PFSK-1 (cell line): ENCODE data around the gene CAMK1D.

Experiments
- FOXP2 ChIP-seq: optimal IDR thresholded peaks from 2 replicates; pipeline ENCODE3; 2011; ENCODE audit warnings: borderline replicate concordance, control low read depth, inconsistent platforms; ENCODE audit not compliant: insufficient read depth; ENCODE audit errors: extremely low read length, extremely low read depth
- POLR2AphosphoS5 ChIP-seq: IDR thresholded peaks from 2 replicates; pipeline ENCODE4 v1.6.1; 2012; ENCODE audit warnings: low read depth, mild to moderate bottlenecking, control low read depth, low read length, moderate library complexity
- SIN3A ChIP-seq: IDR thresholded peaks from 2 replicates; pipeline ENCODE4 v1.6.1; 2012; ENCODE audit warnings: mild to moderate bottlenecking, low read length, moderate library complexity, borderline replicate concordance; ENCODE audit not compliant: insufficient read depth
- TAF1 ChIP-seq: IDR thresholded peaks from 2 replicates; pipeline ENCODE4 v1.6.1; 2012; ENCODE audit warnings: low read length, control low read depth, borderline replicate concordance; ENCODE audit not compliant: insufficient read depth
- TF ChIP-seq, protein P1 (sequence below), 2 experiments: IDR thresholded peaks; 2 replicates each; pipeline versions ENCODE4 v1.6.1 to v1.8.0; 2011 to 2012; ENCODE audit warnings: low read depth in 2 of 2, low read length in 2 of 2, control low read depth in 1 of 2, inconsistent platforms in 1 of 2, mild to moderate bottlenecking in 1 of 2, moderate library complexity in 1 of 2; ENCODE audit not compliant: insufficient read depth in 1 of 2

The CAMK1D gene

DNA sequence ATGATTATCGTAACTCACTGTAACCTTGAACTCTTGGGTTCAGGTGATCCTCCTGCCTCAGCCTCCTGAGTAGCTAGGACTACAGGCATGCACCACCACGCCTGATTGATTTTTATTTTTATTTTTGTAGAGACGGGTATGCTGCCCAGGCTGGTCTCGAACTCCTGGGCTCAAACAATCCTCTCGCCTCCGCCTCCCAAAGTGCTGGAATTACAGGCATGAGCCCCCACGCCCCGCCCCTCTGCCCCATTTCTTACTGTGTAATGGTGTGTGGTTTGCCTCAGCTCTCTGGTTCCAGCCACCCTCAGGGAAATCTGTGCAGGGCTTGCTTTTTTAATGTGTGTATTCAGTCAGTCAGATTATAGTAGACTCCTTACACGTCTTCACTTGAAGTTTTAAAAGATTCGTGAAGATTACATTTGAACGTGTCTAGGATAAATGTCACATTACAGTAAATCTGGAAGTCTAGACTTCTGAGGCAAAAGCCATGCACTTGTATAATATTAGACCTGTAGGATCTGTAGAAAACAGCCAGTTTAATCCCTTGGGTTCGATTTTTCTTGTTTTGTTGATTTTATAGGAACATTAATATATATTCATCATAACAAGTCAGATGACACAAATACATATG is 276.2 kb downstream of the CAMK1D start:
- TF ChIP-seq, protein P1, sequence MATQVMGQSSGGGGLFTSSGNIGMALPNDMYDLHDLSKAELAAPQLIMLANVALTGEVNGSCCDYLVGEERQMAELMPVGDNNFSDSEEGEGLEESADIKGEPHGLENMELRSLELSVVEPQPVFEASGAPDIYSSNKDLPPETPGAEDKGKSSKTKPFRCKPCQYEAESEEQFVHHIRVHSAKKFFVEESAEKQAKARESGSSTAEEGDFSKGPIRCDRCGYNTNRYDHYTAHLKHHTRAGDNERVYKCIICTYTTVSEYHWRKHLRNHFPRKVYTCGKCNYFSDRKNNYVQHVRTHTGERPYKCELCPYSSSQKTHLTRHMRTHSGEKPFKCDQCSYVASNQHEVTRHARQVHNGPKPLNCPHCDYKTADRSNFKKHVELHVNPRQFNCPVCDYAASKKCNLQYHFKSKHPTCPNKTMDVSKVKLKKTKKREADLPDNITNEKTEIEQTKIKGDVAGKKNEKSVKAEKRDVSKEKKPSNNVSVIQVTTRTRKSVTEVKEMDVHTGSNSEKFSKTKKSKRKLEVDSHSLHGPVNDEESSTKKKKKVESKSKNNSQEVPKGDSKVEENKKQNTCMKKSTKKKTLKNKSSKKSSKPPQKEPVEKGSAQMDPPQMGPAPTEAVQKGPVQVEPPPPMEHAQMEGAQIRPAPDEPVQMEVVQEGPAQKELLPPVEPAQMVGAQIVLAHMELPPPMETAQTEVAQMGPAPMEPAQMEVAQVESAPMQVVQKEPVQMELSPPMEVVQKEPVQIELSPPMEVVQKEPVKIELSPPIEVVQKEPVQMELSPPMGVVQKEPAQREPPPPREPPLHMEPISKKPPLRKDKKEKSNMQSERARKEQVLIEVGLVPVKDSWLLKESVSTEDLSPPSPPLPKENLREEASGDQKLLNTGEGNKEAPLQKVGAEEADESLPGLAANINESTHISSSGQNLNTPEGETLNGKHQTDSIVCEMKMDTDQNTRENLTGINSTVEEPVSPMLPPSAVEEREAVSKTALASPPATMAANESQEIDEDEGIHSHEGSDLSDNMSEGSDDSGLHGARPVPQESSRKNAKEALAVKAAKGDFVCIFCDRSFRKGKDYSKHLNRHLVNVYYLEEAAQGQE (IDR thresholded peaks at IDR 0.05; ENCODE audit: insufficient read depth in 1 of 2, low read depth in 2 of 2, low read length in 2 of 2): no peak
- TF ChIP-seq SIN3A (no peak), POLR2AphosphoS5 (no peak), FOXP2 (no peak), TAF1 (no peak)

DNA sequence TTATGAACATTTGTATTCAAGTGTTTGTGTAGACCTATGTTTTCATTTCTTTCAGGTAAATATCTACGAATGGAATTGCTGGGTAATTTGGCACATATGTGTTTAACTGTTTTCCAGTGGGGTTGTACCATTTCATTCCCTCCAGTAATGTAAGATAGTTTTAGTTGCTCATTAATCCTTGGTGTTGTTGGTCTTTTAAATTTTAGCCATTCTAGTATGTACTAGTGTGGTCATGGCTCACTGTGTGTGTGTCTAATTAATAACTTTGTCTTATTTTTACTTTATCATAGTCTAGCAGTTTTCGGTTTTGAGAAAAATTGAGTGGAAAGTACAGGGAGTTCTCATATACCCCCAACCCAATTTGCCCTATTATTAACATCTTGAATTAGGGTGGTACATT is 278.8 kb downstream of the CAMK1D start:
- TF ChIP-seq, protein P1 (IDR thresholded peaks at IDR 0.05; ENCODE audit: insufficient read depth in 1 of 2, low read depth in 2 of 2, low read length in 2 of 2): no peak
- no peak for TF ChIP-seq POLR2AphosphoS5
- TF ChIP-seq TAF1: no peak
- no peak for TF ChIP-seq SIN3A
- TF ChIP-seq FOXP2: no peak

DNA sequence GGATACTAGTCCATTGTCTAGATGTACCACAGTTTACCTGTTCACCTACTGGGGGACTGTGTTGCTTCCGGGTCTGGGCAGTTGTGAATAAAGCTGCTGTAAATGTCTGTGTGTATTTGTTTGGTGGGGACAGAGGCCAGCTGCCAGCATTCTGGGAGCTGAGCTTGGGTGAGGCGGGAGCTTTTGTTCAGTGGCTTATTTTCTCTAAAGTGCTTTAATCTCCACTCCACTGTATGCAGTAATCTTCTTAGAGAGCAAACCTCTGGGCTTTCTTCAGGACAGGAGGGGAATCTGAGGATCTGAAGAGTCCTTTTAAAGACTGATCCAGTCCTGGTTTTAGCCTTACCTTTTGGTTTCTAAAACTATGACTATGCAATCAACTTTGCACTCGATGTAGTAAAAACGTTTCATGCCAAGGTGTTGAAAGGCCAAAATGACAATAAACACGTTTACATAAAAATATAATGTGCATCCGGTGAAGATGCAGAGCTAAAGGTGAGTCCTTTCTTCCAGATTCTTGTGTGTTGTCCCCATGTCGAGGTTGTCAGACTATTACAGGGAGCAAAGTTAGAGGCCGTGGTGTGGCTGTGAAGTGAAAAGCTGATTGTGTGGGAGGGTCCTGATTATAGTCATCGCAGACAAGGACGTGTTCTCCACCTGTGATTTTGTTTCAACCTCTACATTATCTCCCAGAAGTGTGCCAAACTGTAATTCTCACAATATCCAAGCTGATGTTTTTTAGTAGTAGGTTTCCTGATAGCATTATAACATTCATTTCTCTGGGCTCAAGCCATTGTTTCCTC is 279.8 kb downstream of the CAMK1D start:
- TF ChIP-seq, protein P1 (IDR thresholded peaks at IDR 0.05; ENCODE audit: insufficient read depth in 1 of 2, low read depth in 2 of 2, low read length in 2 of 2): no peak
- no peak for TF ChIP-seq FOXP2
- TF ChIP-seq SIN3A: no peak
- TF ChIP-seq POLR2AphosphoS5: no peak
- TF ChIP-seq TAF1: no peak

DNA sequence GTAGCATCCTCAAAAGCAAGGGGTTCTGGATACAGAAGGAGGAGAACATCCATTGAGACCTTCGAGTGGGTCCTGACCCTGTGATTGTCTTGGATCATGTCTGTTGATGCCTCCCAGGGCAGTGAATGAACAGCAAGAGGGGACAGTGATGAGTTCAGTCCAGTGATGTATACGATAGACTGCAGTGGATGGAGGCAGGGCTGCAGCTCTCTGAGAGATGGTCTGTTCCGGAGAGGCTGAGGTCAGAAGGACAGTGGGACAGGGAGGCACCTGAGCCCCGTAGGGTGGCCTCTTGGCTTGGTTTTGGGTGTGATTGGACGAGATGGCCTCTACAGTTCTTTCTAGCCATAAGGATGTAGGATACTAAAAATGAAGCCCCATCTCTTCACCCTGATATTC is 280.4 kb downstream of the CAMK1D start:
- TF ChIP-seq POLR2AphosphoS5: no peak
- no peak for TF ChIP-seq SIN3A

DNA sequence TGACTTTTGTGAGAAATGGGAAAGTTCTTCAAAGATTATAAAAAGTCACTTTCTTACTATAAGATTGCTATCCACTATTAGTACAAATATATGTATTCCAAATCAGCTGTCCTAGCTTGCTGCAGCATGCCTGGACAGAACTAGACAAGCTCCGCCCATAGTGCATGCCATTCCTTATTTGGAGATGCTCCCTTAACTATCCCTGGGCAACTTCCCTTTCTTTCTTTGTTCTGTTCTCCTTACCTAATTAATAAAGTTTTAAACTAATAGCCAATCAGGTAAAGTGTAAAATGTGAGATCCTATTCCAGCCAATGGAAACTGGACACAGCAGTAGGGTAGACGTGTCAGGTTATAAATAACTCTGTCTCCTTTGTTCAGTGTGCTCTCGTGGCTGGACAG is 281.9 kb downstream of the CAMK1D start:
- no peak for TF ChIP-seq POLR2AphosphoS5
- TF ChIP-seq, protein P1 (IDR thresholded peaks at IDR 0.05; ENCODE audit: insufficient read depth in 1 of 2, low read depth in 2 of 2, low read length in 2 of 2): no peak
- no peak for TF ChIP-seq TAF1
- TF ChIP-seq FOXP2: no peak
- TF ChIP-seq SIN3A: no peak
